Endothelial cell of umbilical vein (primary cell): ENCODE results near the gene PRCC. TPM values are rescaled to one million over a fixed set of nuclear protein-coding genes. Genes with fewer than 3 reads are reported as not detected.

Experiments used
- BruUV-seq: library from RNA; stranded (reverse); fragments of 400-500 nt; replicated peaks from 2 replicates; lab custom pipeline; 2021; lab: Mats Ljungman, UMichigan
- CTCF ChIA-PET: fragments of 300-600, 350-600 bp; sonication (Branson Sonifier 250); formaldehyde crosslinking; loops from one replicate; lab custom pipeline; 2021; ENCODE audit warnings: antibody characterized with exemption, inconsistent platforms; lab: Charles Lee
- POLR2A ChIA-PET: fragments of 300-600, 350-600 bp; sonication (Branson Sonifier 250); formaldehyde crosslinking; loops from one replicate; lab custom pipeline; 2021; ENCODE audit warnings: antibody characterized with exemption, inconsistent platforms; lab: Charles Lee
- DNase-seq: peaks from one replicate; pipeline ENCODE4 v3.0.0-alpha.2; 2011; ENCODE audit warnings: low read depth, low spot score
- FAIRE-seq: peaks from 2 replicates; lab custom pipeline; 2011; peaks lifted over from hg19 to GRCh38; lab: Jason Lieb, UNC
- H2AFZ ChIP-seq: 2 replicates; pipeline ENCODE4 v1.6.0; 2012; ENCODE audit warnings: low read depth, low read length, control low read depth, inconsistent platforms
- H3K27ac ChIP-seq: 2 replicates; pipeline ENCODE4 v1.5.1; 2011; ENCODE audit warnings: low read depth, mild to moderate bottlenecking, control low read depth, low read length, moderate library complexity; ENCODE audit not compliant: insufficient read depth
- H3K27me3 ChIP-seq, 2 experiments: 2 replicates each; pipeline versions ENCODE4 v1.6.0 to v1.6.1; 2011; ENCODE audit warnings: low read length in 2 of 2, mixed read lengths in 1 of 2; ENCODE audit not compliant: control insufficient read depth in 2 of 2, insufficient read depth in 2 of 2
- H3K36me3 ChIP-seq, 2 experiments: 2 replicates in 1 of 2; 3 replicates in 1 of 2; pipeline ENCODE4 v1.5.1; 2011; ENCODE audit warnings: low read length in 2 of 2, mild to moderate bottlenecking in 1 of 2, moderate library complexity in 1 of 2; ENCODE audit not compliant: control insufficient read depth in 2 of 2, insufficient read depth in 2 of 2; ENCODE audit errors: extremely low read depth in 1 of 2
- H3K4me1 ChIP-seq: 3 replicates; pipeline ENCODE4 v1.5.1; 2011; ENCODE audit warnings: mild to moderate bottlenecking, low read length; ENCODE audit not compliant: control insufficient read depth, insufficient read depth; ENCODE audit errors: extremely low read depth
- H3K4me2 ChIP-seq: 2 replicates; pipeline ENCODE4 v1.6.1; 2011; ENCODE audit warnings: low read length, control low read depth, mixed read lengths; ENCODE audit not compliant: insufficient read depth
- H3K4me3 ChIP-seq, 3 experiments: fragments of 200-600 bp in 1 of 3; sonication (generic), shearing (Covaris generic) in 1 of 3; replicated peaks in 1 of 3; 2 replicates each; pipeline ENCODE4 v1.5.1; 2011 to 2016; ENCODE audit warnings: control low read depth in 3 of 3, low read length in 3 of 3, mild to moderate bottlenecking in 2 of 3, inconsistent platforms in 1 of 3, low read depth in 1 of 3, moderate library complexity in 1 of 3; ENCODE audit not compliant: insufficient read depth in 1 of 3
- H3K79me2 ChIP-seq: 2 replicates; pipeline ENCODE4 v1.6.0; 2012; ENCODE audit warnings: low read length, inconsistent platforms; ENCODE audit not compliant: control insufficient read depth, insufficient read depth
- H3K9ac ChIP-seq: replicated peaks from 2 replicates; pipeline ENCODE3; 2011; ENCODE audit warnings: low read length, control low read depth; ENCODE audit not compliant: insufficient read depth; ENCODE audit errors: extremely low read depth
- H3K9me1 ChIP-seq: replicated peaks from 3 replicates; pipeline ENCODE4 v1.6.0; 2011; ENCODE audit warnings: mild to moderate bottlenecking, low read length; ENCODE audit not compliant: control insufficient read depth, insufficient read depth; ENCODE audit errors: extremely low read depth
- H3K9me3 ChIP-seq: replicated peaks from 2 replicates; pipeline ENCODE4 v1.5.1; 2012; ENCODE audit warnings: low read length, inconsistent platforms; ENCODE audit not compliant: control insufficient read depth, insufficient read depth
- H4K20me1 ChIP-seq: replicated peaks from 2 replicates; pipeline ENCODE3; 2011; ENCODE audit warnings: mild to moderate bottlenecking, low read length; ENCODE audit not compliant: control insufficient read depth, insufficient read depth; ENCODE audit errors: extremely low read depth
- CTCF ChIP-seq, 2 donors: IDR thresholded peaks; 1 replicate in 1 of 2; 2 replicates in 1 of 2; pipeline ENCODE4 v1.5.1; 2011; ENCODE audit warnings: low read length in 2 of 2, mild to moderate bottlenecking in 2 of 2, moderate library complexity in 2 of 2, control low read depth in 1 of 2, inconsistent platforms in 1 of 2, low read depth in 1 of 2; ENCODE audit not compliant: insufficient read depth in 1 of 2; ENCODE audit errors: extremely low read depth in 1 of 2
- EZH2 ChIP-seq: IDR thresholded peaks from 2 replicates; pipeline ENCODE4 v1.6.1; 2012; ENCODE audit warnings: borderline replicate concordance, low read depth, mild to moderate bottlenecking, moderate library complexity, low read length, inconsistent platforms; ENCODE audit not compliant: severe bottlenecking
- FOS ChIP-seq: IDR thresholded peaks from 2 replicates; pipeline ENCODE4 v1.6.1; 2011; ENCODE audit warnings: mild to moderate bottlenecking, low read length, moderate library complexity, borderline replicate concordance; ENCODE audit not compliant: insufficient read depth
- GATA2 ChIP-seq: IDR thresholded peaks from 2 replicates; pipeline ENCODE4 v1.7.0; 2011; ENCODE audit warnings: low read depth, mild to moderate bottlenecking, moderate library complexity, mixed read lengths, low read length; ENCODE audit not compliant: insufficient read length, insufficient read depth
- JUN ChIP-seq: IDR thresholded peaks from 2 replicates; pipeline ENCODE4 v1.6.1; 2011; ENCODE audit warnings: borderline replicate concordance, low read depth; ENCODE audit not compliant: insufficient read length, insufficient read depth
- MAX ChIP-seq: IDR thresholded peaks from 2 replicates; pipeline ENCODE4 v1.6.1; 2011; ENCODE audit not compliant: insufficient read depth, insufficient read length
- MYC ChIP-seq: IDR thresholded peaks from one replicate; pipeline ENCODE4 v1.6.1; 2011; ENCODE audit warnings: mild to moderate bottlenecking, low read depth, low read length
- POLR2A ChIP-seq: IDR thresholded peaks from 2 replicates; pipeline ENCODE4 v1.6.1; 2012; ENCODE audit warnings: low read depth, mild to moderate bottlenecking, control low read depth, low read length
- POLR2AphosphoS5 ChIP-seq: IDR thresholded peaks from 2 replicates; pipeline ENCODE4 v1.6.1; 2012; ENCODE audit warnings: low read depth, mild to moderate bottlenecking, control low read depth, low read length, moderate library complexity; ENCODE audit not compliant: insufficient read depth
- dilution Hi-C: fragments of 300-500 bp; cut with MboI; formaldehyde crosslinking; loops from one replicate; pipeline ENCODE4 v1.15.0; 2019; ENCODE audit warnings: low sequenced_read_pairs; ENCODE audit not compliant: extremely low pct_ligation_motif_present
- intact Hi-C: fragments of 100-400 bp; cut with micrococcal nuclease; formaldehyde crosslinking; loops from one replicate; pipeline ENCODE4 v1.10.0; 2022
- polyA plus RNA-seq, 4 experiments: library from polyadenylated mRNA; depleted of rRNA in 3 of 4; stranded (reverse) in 3 of 4; unstranded in 1 of 4; fragments of >200 nt; gene quantifications; 2 replicates each; pipeline versions ENCODE4 v1.2.1 to v1.2.3, GENCODE V29; 2011 to 2012; ENCODE audit warnings: missing spikeins in 1 of 4
- total RNA-seq: library from RNA; stranded (reverse); gene quantifications from 2 replicates; pipeline ENCODE4 v1.2.3, GENCODE V29; 2021

PRCC gene
- total and polyA plus RNA-seq, 2 donors (not counting 3 experiments of a cell fraction or from before 2014, with no cell fraction given) = 71.5 to 77.4 TPM

- H3K4me2 ChIP-seq = peak overlapping the region; percentile 89
- peaks cover 55% of the 10 kb centered on the region for H3K79me2 ChIP-seq
- peaks cover 7% of the 10 kb centered on the region for H4K20me1 ChIP-seq
- peaks cover 10 to 23% of the 10 kb centered on the region in 2 experiments for H3K36me3 ChIP-seq
- TF ChIP-seq GATA2 = no peak
- TF ChIP-seq POLR2A = no peak
- no peak for TF ChIP-seq JUN
- peak; percentile 32 for TF ChIP-seq POLR2AphosphoS5
- peak; percentile 20 for TF ChIP-seq MYC
- TF ChIP-seq CTCF (IDR thresholded peaks at IDR 0.05; ENCODE audit: extremely low read depth in 1 of 2, insufficient read depth in 1 of 2, low read depth in 1 of 2, low read length in 2 of 2) = peak; percentile 98 to 99
- TF ChIP-seq MAX = no peak
- TF ChIP-seq EZH2 = no peak
- TF ChIP-seq FOS = no peak
- POLR2A ChIA-PET = interaction anchor here (0.5 to 1.7 kb wide), 4 partner anchors 36 to 165 kb away, joined by 3 to 6 read pairs (median 4); no protein-coding TSS in a partner anchor
- CTCF ChIA-PET = interaction anchor here (0.6 to 5.3 kb wide), 71 partner anchors 7 to 202 kb away, joined by 3 to 546 read pairs (median 6); partner anchors contain the start of genes CRABP2, HDGF, INSRR and LRRC71
- no peaks in the 10 kb centered on the region for H3K27me3 ChIP-seq
- dilution Hi-C loops (no loop called here), intact Hi-C loops (loop anchor here (1.0 kb wide), 8 partner anchors 19 to 202 kb away; partner anchors contain the start of gene NTRK1)
- no peaks in the 10 kb centered on the region for H3K9me3 ChIP-seq
- no peak overlapping the region for H2AFZ ChIP-seq
- peak overlapping the region; percentile 3 to 79 (median 18) for H3K4me3 ChIP-seq
- BruUV-seq = no TSS peak
- FAIRE-seq = peak; percentile 93
- H3K9me1 ChIP-seq = no peaks in the 10 kb centered on the region
- peak overlapping the region; percentile 25 for H3K9ac ChIP-seq
- H3K27ac ChIP-seq = no peak overlapping the region
- peak; percentile 86 for DNase-seq
- H3K4me1 ChIP-seq = peaks cover 32% of the 10 kb centered on the region
Observed at GRCh38 chr1:156725683-156726280, 41.6 kb upstream of the PRCC start.
